HG03196 (cell line): Measurements from ENCODE around the gene OCA2.

ENCODE experiments used
- ATAC-seq: cut with Tn5 transposase; IDR thresholded peaks from one replicate; pipeline ENCODE4 v1.9.1; 2021; ENCODE audit not compliant: unreplicated experiment

OCA2 gene

DNA sequence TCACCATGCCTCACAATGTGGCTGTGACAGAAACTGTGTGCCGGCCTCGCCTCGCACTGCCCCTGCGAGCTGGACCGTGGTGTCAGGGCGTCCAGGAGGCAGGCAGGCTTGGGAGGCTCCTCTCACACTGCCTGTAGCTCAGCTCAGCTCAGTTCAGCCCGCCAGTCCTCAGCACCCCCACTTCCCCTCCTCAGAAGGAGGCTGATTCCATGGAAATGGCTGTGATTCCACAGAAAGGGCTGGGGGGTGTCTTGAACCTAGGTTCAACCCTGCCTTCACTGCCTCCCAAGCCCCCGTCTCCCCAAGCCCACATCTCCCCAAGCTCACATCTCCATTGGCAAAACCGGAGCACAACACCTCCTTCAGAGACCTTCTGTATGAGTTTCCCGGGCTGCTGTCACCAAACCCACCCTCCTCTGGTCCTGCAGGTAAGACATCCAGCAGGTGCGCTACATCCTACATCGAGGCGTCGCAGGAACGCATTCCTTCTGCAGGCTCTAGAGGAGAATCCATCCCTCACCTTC is 94.0 kb downstream of the OCA2 start:
- ATAC-seq, result no peak

DNA sequence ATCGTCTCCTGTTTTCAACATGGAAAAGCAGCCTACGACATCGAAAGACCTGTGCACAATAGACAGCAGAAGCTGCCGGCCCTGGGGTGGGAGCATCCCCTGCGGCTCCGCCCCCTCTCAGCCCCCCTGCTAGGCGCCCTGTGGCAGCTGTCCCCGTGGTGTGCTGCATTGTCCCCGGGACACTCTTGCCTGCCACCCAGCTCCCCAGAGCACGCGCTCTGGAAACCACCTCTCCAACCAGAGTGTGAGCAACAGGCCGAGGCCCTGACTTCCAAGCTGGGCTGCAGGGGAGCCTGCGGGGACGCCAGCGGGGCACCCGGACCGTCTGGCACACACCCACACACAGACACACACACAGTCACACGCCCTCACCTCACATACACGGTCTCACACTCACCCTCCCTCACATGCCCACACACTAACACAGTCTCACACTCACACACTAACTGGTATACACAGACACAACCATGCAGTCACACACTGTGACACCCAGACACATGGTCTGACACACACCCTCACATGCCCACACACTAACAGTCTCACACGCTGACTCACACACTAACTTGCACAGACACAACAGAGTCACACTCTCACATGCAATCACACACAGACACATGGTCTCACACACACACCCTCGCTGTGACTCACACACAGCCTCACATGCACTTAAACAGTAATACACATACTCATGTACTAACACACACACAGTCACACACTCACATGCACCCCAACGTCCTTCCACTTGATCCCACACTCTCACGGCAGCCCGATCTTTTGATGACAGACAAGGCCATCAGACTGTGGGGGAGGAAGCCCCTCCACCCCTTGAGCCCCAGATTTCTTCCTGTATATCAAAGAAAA is 94.7 kb downstream of the OCA2 start:
- no peak for ATAC-seq

DNA sequence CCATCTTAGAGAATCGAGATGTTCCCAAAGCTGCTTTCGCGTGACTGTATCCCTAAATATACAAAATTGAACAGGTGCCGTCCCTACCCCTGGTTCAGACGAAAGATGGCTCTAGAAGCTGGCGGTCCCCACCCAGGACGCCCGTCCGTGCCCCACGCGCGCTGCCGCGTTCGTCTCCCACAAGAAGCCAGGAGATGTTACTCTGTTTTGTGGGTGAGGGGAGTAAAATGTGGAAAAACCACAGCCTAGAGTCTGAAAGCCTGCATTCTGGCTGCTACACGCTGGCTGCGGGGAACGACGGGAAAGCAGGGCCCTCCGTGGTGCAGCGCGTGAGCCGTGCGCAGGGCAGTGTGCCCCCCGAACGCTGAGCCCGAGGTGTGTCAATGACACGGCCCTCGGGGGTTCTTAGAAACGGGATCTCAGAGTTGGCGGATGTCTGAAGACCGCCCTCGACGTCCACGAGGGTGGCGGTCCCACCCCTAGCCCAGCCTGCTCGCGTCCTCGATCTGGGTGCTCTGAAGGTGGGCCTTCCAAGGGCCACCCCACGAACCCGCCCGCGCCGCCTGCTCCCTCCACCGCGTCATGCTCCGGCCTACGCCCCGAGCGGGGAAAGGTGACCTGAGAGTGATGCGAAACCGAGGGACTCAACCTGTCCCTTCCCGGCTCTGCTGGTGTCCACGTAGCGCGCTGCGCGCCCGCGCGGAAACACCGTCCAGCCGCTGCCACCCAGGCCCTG is 95.6 kb downstream of the OCA2 start:
- ATAC-seq, result no peak

- ATAC-seq, result no peak
These were observed 96.2 kb downstream of the OCA2 start for GRCh38 chr15:28002867-28003266.

DNA sequence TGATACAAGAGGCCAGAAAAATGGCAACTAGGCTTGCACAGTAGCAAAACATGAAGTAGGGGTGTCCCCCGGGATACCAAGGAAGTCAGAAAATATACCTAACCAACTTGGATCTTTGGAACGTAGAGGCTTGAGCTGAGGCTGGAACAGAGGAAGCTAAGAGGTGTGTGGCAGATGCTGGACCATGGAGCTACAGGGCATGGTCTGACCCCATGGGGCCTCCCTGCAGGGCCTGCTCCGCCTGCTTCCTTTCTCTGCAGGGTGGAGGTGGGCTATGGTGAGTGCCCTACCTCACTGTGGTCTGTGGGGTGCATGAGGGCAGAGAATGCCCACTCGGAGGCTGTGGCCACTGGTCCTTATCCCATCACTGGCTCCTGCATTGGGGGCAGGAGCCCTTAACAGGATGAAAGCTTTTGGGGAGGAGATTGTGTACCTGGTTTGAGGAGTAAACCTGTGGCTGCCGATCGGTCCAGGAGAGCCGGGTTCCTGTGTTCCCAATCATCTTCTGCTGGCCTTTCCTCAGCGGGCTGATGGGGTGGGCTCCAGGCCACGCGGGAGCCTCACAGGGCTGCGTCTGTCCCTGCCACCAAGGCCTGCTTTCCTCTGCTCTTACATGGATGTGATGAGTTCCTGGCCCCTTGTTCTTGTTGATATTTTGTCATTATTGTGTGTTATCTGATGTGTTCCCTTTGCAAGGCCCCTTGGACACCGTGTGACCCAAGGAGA is 96.8 kb downstream of the OCA2 start:
- ATAC-seq, result no peak

GRCh38 chr15:28001641-28002040 is 97.5 kb downstream of the OCA2 start:
- ATAC-seq, result no peak

DNA sequence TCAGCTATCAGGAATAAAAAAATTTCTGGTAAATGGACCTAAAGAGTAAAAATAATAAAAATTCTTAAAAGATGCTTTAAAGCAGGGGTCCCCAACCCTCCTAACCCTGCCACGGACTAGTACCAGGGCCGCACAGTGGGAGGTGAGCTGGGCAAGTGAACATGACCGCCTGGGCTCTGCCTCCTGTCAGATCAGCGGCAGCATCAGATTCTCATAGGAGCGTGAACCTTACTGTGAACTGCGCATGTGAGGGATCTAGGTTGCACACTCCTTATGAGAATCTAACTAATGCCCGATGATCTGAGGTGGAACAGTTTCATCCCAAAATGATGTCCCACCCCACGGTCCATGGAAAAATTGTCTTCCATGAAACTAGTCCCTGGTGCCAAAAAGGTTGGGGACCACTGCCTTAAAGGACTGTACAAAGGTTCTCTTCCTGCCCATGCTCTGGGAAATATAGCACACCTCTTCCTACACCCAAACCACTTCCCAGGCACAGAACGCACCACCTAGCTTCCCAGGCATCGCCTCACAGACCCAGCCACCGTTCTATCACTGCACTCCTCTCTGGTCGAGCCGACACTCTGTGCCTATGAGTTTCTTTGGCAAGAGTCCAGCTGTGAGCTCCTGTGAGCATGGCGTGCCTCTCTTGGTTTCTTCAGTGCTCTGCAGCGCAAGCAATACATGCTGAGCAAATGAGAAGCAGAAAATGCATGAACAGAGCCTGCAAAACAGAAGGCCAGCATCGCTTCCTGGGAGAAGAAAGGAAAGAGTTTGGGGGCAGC is 104.9 kb downstream of the OCA2 start:
- no peak for ATAC-seq

DNA sequence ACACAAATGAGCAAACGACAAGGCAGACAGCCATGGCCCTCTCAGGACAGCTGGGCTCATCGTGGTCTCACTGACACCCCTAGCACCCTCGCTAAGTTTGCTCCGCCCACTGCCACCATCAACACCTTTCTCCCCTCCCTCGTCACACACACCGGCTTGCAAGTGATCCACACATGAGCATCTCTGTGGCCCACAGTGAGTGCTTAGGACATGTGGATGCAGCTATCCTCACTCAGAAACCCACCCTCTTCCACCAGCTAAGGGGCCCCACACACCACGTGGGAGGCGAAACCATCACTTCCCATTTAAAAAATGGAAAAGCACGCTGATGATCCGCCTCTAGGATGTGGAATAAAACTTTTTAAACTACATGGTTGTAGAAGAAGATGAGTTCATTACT is 105.6 kb downstream of the OCA2 start:
- no peak for ATAC-seq

DNA sequence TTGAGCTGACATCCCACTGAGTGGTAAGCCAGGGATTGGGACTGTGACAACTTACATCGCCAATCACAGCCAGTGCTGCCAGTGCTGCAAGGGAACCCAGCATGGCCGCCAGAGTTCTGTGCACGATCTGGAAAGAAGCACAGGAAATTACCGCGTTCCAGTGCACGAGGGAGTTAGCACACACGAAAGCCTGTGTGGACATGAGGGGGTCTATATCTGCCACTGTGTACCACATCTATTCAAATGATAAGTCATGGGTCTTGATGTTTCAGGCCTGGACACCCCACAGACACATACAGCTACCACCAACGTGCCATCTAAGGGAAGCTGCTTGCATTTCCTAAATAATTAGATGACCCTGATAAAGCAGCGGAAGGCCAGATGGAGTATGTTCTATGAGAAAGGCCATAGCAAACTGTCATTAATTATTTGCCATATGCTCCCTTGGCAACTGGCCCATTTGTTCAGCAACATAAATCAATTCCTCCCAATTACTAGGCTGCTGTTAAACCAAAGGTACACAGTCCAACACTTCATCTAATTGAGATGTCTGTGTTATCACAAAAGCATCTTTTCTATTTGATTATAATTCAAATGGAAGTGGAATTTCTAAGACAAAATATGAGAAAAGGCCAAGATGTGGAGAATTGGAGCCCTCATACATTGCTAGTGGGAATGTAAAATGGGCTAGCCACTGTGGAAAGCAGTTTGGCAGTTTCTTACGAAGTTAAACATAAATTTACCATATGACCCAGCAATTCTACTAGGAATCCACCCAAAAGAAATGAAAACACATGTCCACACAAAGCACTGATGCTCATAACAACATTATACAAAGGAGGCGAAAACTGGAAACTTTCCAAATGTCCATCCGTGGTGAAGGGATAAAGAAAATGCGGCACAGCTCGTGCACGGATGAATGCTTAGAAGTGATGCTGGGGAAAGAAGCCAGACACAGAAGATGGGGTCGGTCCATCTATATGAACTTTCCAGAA is 108.3 kb downstream of the OCA2 start:
- no peak for ATAC-seq

GRCh38 chr15:27989838-27990237 is 109.3 kb downstream of the OCA2 start:
- ATAC-seq, result no peak

DNA sequence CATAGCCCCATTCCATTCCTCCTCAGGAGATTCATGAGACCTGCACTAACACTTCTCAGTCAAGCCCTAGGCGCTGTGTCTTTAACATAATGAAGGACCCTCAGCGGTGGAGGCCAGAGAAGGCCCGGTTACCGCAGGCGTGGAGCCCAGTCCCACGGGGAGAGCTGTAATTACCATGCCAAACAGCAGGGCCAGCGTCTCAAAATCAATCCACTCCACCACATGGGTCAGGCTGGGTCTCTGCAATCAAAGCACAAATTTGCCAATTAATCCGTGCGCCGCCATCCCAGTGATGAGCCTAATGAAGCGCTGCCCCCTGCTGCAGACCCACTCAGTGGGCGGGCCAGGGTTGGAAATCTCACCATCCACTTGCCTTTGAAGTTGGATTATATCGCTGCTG is 109.7 kb downstream of the OCA2 start:
- ATAC-seq, result no peak

DNA sequence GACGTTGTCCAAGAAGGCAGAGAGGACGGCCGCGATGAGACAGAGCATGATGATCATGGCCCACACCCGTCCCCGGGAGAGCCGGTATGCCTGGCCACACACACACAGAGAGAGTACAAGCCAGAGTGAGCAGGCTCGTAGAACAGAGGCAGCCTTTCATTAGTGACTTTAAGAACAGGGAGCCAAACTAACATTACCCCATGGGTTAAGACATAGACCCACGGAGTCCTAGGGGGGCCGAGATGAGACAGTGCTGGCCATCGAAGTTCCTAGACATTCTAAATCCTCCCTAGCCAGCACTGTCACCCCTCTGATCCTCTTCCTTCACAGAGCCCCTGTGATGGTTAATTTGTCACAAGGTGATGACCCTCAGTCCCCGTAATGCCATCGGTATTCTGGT is 114.0 kb downstream of the OCA2 start:
- no peak for ATAC-seq

- no peak for ATAC-seq
These were observed 115.6 kb downstream of the OCA2 start for GRCh38 chr15:27983496-27983895.

- ATAC-seq, result no peak
These were observed 121.4 kb downstream of the OCA2 start for GRCh38 chr15:27977696-27978095.

GRCh38 chr15:27973886-27974285 is 125.2 kb downstream of the OCA2 start:
- ATAC-seq, result no peak

- no peak for ATAC-seq
These were observed 128.3 kb downstream of the OCA2 start for GRCh38 chr15:27970661-27971392.

DNA sequence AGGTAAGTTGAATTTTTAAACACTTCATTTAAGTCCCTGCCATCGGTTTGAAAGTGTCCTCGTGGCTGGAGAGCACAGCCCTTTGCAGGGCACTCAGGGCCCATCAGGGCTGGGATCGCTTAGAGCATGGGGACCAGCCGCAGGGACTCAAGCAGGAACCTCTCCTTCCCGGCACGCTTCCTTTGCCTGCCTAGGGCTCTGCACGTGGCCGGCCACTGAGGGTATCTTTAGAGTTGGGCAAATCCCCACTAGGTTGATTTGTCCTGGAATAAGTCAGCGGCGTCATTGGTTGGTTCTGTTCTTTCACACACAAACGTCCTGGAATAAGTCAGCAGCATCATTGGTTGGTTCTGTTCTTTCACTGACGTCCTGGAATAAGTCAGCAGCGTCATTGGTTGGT is 131.6 kb downstream of the OCA2 start:
- ATAC-seq, result no peak

- ATAC-seq, result no peak
These were observed 133.6 kb downstream of the OCA2 start for GRCh38 chr15:27965546-27965945.

DNA sequence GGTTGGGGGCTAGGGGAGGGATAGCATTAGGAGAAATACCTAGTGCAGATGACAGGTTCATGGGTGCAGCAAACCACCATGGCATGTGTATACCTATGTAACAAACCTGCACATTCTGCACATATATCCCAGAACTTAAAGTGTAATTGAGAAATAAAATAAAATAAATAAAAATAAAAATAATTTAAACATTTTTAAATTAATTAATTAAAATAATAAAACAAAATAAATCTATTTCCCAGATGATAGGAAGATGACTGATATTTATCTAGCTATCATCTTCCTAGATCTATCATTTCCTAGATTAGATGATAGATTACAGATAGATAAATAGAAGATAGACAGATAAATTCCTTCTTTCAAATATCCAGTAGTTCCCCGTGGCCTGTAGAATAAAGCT is 137.3 kb downstream of the OCA2 start:
- no peak for ATAC-seq
